ENCODE data around the gene SEC63.
"Not testable (repeated sequence)": the region's sequence is repeated elsewhere in the genome, so short reads cannot be mapped to it uniquely, and the experiment has no call there.

The SEC63 gene

GRCh38 chr6:107957909-107958688, at the start of gene SEC63:
Gene SEC63 (minus strand): TSS chr6:107958208. CDS start chr6:107958009, 199 bp downstream.
- peak; percentile 97 to 98 for DNase-seq

- no peak for DNase-seq
Measured at GRCh38 chr6:108005961-108006360, 48.0 kb upstream of the SEC63 start.

GRCh38 chr6:108004861-108005260, 46.9 kb upstream of the SEC63 start:
- no peak for DNase-seq

GRCh38 chr6:108002365-108003221, 44.6 kb upstream of the SEC63 start:
- DNase-seq: no peak

DNA sequence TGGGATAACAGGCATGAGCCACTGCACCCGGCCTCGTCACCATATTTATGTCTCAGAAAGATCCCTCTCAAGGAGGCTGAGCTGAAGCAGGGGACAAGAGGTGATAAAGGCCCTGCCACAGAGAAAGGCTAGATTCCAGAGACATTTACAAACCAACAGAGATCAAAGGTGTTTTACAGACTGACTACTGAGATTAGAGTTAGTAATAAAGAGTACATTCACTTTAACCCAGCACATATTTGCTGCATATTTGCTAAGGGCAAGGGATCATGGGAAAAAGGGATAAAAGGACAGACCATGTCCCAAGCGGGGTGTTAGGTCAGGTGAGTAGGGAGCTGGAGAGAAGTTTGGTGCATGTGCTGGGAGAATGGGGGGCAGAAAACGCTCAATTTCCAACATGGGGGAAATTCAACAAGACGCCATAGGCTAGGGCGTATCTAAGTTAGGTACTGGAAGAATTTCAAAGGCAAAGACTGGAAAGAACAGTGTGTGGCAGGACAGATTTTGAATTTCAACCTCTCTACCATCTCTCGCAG, 43.8 kb upstream of the SEC63 start:
- DNase-seq: no peak

- DNase-seq: not testable (repeated sequence)
Measured at GRCh38 chr6:108000259-108000658, 42.3 kb upstream of the SEC63 start.

- no peak for DNase-seq
Measured at GRCh38 chr6:107999341-107999740, 41.3 kb upstream of the SEC63 start.

DNA sequence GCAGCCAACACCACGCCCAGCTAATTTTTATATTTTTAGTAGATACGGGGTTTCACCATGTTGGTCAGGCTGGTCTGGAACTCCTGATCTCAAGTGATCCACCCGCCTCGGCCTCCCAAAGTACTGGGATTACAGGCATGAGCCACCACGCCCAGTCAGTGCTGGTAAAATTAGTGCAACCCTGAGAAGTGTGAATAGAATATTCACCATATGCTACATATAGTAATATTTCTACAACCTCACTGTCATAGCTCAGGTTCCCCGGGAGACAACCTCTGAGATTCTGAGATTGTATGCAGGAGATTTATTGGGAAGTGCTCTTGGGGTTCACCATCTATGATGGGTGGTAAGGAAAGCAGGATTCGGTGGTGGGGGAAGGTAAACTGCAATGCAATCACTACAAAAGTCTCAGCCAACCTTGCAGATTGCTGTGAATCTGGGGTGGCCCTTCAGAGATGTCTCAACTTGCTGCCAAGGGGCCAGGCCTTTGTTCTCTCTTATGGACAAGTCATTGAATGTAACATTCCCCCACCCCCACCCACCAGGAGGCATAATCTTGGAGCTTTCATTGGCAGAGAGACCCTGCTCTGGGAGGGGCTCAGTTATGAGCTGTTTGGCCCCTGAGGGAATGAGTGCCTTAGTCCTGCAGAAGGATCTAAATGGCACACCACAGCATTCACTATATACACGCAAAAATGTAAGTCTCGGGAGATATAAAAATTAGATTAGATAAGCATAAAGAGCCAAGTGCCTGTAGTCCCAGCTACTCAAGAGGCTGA, 34.0 kb upstream of the SEC63 start:
- no peak for DNase-seq

DNA sequence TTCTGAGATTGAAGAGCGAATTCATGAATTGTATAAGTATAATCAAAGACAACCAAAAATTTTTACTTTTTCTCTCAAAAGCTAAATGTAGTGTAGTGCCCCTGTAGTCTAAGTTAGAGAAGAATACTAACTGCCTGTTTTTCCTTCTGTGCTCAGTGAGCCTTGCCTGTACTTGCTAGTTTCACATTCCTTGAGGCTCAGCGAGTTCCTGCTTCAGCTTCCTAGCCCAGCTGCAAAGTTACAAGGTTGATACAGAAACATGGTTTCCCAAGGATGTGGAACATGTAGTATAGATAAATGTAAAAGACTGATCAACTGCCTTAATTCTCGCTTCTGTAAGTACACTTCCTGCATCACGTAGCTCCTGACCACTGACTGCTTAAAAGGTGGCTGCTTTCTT, 33.1 kb upstream of the SEC63 start:
- DNase-seq: no peak

DNA sequence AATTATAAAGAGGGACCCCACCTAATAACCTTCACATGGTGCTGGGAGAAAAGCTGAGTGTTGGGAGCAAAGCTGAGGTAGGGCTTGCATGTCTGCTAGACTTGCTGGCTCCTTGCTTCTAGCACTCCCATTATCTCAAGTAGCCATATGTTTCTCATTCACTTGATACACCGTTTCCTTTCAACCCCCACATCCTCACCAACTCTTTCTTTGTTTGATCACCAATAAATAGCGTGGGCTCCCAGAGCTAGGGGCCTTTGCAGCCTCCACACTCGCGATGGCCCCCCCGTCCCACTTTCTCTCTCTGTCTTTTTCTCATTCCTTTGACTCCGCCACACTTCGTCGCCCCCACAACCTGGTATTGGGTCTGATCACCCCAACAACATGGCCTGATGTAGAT, 32.6 kb upstream of the SEC63 start:
- DNase-seq: not testable (repeated sequence)

- DNase-seq: no peak
Measured at GRCh38 chr6:107989166-107990094, 31.4 kb upstream of the SEC63 start.

- no peak for DNase-seq
Measured at GRCh38 chr6:107988570-107988969, 30.6 kb upstream of the SEC63 start.

GRCh38 chr6:107987805-107988204, 29.8 kb upstream of the SEC63 start:
- DNase-seq: no peak

DNA sequence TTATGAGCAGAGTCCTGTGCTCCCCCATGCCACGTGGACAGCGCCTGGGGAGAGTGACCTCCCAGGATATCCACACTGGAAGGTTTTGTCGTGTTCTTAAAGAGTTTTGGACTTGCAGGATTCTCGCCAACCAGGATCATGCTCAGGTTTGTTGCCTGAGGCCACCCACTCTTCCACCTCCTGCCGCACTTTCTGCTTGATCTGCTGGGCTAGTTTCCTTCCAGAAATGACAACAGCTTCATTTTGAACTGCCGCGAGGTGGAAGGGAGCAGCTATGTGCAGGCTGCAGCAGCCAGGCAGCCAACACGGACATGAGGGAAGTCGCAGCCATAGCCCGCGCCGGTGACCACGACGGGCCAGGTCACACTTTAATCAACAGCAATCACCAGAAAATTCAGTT, 27.7 kb upstream of the SEC63 start:
- no peak for DNase-seq

- DNase-seq: no peak
Measured at GRCh38 chr6:107983811-107984210, 25.8 kb upstream of the SEC63 start.

DNA sequence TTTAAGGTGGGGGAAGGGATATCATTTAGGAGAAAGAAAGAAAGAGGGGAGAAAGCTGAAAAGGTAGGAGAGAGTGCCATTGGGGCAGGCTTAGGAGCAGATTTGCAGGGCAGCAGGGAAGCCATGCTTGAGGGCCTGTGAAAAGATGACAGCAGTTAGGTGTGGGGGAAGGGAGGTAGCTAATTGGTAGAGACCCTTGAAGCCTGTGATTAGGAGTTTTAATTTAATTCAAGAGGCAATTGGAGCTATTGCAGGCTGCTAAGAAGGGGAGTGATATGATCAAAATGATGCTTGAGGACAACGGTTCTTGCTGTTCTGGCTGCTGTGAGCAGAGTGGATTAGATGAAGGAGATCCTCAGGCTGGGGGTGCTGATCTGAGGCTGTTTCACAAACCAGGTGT, 24.5 kb upstream of the SEC63 start:
- DNase-seq: no peak

GRCh38 chr6:107981695-107982094, 23.7 kb upstream of the SEC63 start:
- DNase-seq: no peak

DNA sequence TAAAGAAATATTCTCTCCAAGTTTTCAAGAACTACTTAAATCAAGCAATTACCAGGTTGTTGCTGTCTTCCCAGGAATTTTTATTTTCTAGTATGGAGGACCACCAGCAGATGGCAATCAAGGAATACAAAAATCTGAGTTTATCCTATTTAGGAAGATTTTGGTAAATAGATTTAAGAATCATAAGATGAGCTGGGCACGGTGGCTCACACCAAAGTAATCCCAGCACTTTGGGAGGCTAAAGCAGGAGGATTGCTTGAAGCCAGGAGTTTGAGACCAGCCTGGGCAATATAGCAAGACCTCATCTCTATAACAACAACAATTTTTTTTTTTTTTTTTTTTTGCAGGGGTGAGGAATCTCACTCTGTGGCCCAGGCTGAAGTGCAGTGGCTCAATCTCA, 19.3 kb upstream of the SEC63 start:
- DNase-seq: no peak

DNA sequence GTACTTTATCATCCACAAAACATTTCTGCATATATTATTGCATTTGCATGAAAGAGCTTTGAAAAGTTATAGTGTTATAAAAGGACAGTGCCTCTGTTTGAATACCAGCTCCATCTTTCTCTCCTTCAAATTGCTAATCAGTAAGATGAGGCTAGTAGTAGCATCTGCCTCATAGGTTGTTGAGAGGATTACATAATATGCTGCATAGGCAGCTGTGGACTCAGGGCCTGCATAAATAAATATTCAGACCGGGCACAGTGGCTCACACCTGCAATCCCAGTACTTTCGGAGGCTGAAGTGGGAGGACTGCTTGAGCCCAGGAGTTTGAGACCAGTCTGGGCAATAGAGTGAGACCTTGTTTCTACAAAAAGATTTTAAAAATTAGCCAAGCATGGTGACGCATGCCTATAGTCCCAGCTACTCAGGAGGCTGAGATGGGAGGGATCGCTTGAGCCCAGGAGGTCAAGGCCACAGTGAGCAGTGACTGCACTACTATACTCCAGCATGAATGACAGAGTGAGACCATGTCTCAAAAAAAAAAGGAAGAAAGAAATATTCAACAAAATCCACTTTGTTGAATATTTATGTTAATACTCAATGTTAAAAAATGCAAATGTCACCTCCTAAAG, 18.3 kb upstream of the SEC63 start:
- no peak for DNase-seq

- DNase-seq: no peak
Measured at GRCh38 chr6:107973594-107973993, 15.6 kb upstream of the SEC63 start.

DNA sequence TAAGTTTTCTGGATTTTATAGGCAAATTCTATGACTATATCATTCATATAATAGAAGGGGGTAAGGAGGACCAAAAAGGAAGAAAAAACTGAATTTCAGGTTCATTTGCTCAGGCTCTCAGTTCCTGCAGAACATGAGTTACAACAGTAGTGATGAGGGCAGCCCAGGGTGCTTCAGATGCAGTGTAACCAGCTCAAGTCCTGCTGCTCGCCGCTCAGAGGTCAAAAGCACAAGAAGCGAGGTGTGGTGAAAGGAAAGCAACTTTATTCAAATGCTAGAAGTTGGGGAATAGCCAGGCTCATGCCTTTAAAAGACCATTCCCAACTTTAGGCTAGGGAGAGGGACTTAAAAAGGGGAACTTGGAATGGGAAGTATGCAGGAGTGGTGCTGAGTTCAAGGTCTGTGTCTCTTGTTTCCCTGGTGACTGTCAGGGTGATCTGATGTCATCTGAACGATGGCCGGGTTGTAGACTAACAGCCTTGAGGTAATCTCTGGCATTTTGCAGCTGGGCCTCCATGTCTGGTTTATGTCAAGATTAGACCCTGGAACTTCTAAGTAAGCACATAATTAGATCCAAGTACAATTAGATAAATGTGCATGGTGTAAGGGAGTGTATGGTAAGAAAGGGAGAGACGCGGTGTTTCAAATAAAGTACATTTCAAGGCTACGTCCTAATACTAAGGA, 14.5 kb upstream of the SEC63 start:
- no peak for DNase-seq

All from CD4-positive, alpha-beta T cell treated with Interferon alpha-2 for 1 hour (primary cell).